ENCODE measurements around the gene CIRBP.

DNA sequence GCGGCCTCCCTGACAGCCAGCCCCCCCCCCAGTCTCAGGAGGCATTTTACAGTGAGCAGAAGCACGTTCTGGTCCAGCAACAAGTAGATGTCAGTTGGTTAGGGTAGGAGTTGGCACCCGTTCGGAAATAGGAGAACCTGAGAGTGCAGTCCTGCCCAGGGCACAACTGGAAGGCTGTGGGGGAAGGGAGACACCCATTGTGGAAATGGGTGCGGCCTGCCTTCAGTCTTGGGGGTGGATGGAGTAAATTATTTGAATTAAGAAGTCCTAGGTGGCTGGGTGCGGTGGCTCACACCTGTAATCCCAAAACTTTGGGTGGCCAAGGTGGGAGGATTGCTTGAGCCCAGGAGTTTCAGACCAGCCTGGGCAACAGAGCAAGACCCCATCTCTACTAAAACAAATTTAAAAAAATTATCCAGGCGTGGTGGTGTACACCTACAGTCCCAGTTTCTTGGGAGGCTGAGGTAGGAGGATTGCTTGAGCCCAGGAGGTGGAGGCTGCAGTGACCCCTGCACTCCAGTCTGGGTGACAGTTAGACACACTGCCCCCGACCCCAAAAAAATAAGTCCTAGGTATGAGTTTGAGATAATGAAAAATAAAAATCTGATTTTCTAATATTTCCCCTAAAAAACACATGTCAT is 1.2 kb downstream of the CIRBP start:
- no peak for TF ChIP-seq CTCF (IDR thresholded peaks at IDR 0.05; ENCODE audit: poor library complexity)
- TF ChIP-seq EZH2 (IDR thresholded peaks at IDR 0.05; ENCODE audit: borderline replicate concordance) = no peak
- no peak for TF ChIP-seq EZH2phosphoT487 (IDR thresholded peaks at IDR 0.05; ENCODE audit: low read depth, severe bottlenecking, unreplicated experiment)
